Activated effector memory CD4-positive, alpha-beta T cell treated with anti-CD3 and anti-CD28 coated beads, Interleukin-2, amount 50 U/mL, for 16 hours (primary cell): ENCODE data around the gene ENTR1.

Experiments used
- DNase-seq: peaks from one replicate; pipeline ENCODE4 v3.0.0-alpha.2; 2020

The ENTR1 gene

DNA sequence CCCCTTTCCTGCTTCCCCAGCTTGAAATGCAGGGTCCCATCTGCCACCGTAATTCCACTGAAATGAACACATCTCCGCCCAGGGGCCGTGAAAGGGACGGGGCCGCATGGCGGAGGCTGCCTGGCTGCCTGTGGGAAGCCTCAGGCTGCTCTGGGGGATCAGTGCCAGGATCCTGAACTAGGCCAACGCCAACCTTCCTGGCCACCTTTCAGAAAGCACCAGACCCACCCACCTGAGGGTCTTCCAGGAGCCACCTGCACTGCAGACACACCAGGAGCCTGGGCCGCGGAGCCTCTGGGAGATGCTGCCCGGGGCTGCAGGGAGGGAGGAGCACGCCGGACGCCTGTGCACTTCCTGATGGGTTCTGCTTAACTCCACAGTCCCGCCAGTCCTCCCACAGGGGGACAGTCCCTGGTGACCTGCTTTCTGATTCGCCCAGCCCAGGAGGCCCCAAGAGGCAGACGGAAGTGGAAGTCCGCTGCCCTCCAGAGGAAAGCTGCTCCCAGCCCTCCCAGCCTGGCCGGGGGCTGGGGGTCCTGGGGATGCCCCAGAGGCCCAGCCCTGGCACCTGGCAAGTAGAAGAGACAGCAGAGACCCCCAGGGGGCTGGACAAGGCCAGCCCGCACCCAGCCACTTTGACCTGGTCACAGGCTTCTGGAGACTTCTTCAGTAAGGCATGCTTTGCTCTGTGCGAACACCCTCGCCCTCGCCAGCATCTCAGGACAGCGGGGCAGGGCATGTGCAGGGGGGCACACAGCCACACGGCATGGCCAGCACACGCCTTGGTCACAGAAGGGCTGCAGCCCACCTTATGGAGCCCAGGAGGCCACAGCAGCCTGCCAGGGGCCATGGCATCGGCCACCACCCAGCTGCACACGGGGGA, 36.9 kb downstream of the ENTR1 start, which contains the start of gene CARD9:
TSS of gene CARD9 (minus strand) at position 370 of the 883 bp plus-strand sequence. CDS start 1,591 bp downstream, outside the sequence.
- no peak for DNase-seq

DNA sequence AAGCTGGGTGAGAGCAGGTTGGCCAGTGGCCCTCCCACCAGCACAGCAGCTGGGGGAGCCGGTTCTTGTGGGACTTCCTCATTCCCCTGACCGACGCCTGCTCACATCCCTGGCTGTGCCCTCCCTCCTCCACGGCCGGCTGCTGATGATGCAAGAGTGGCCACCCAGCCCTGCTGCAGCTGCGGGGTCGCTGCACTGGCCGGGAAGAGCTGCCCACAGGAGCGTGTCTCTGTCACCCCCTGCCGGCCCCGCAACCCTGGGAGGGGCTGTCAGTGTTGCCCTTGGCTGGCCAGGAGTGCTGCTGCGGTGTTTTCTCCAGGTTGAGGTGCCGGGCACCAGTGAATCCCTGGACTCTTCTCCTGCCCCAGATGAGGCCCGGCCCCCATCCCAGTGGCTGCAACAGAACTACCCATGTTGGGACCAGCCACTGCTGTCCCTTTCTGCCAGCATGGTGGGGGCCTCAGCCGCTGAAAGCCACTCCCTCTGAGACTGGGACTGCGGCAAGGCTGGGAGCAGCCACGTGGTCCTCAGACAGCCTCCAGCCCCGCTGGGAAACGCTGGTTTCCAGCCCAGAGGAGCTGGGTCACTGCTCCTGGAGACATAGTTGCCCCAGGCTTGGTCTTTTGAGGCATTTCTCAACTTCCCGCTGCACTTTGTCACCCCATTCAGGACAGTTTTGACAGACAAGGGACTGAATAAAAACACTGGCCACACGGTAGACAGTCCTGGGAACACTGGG, 37.7 kb downstream of the ENTR1 start:
- no peak for DNase-seq

DNA sequence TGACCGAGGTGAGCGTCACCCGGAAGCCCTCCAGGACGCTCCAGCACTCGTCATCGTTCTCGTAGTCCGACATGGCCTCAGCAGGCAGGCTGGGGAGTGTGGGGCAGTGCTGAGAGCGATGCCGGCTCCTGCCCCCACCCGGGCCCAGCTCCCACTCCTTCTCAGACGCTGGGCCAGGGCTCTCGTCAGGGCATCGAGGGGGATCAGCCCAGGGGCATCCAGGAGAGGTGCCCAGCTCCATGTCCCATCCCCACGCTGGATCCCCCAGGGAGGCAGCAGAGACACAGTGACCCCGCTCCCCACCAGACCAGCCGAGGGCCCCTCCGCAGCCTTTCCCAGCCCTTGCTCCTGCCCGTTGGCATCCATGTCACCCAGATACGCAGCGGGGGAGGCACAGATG, 38.4 kb downstream of the ENTR1 start:
- DNase-seq = no peak

DNA sequence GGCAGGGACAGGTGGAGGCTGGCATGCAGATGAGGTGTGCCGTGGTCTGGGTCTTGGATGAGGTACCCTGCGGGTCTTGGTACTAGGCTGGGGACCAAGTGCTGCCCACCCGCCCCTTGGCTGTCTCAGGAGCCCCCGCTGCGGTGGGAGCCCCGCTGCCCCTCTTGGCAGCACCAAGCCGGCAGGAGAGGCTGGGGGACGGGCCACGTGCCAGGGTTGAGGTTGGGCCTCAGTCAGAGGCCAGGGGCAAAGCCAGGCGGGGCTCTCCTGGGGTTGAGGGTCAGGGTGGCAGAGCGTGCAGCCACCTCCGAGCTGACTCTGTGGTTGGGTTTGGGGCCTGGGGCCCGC, 38.9 kb downstream of the ENTR1 start:
- DNase-seq = no peak

DNA sequence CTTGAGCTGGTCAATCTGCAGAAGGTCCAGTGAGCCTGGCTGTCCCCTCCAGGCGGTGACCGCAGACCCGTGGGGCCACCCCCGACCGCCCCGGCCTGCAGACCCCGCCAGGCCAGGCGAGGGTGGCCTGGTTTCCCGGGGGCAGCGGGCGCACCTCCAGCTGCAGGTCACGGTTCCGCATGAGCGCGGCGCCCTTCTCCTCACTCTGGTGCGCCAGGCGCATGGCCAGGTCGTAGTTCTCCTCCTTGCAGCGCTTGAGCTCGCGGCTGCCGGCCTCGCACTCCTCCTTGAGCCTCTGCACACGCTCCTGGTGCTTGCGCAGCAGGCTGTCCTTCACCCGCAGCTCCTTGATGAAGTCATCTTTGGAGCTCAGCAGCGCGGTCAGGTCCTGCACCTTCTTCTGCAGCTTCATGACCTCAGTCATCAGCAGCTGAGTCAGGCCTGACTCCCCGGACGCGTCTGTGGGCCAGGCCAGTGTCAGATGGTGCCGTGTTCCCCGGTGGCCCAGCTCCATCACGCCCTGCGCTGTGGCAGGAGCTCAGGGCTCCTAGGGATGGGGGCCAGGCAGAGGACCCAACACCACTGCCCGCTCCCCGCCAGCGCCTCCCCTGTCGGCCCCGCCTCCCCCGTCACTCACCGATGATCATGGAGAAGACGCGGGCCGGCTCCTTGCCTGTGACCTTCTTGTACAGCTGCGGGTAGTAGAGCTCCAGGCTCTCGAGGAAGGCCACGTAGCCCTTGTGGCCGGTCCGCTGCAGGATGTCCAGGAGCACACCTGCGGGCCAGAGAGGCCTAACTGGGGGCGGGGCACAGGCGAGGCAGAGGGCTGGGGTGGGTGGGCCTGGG, 39.5 kb downstream of the ENTR1 start:
- DNase-seq = no peak

DNA sequence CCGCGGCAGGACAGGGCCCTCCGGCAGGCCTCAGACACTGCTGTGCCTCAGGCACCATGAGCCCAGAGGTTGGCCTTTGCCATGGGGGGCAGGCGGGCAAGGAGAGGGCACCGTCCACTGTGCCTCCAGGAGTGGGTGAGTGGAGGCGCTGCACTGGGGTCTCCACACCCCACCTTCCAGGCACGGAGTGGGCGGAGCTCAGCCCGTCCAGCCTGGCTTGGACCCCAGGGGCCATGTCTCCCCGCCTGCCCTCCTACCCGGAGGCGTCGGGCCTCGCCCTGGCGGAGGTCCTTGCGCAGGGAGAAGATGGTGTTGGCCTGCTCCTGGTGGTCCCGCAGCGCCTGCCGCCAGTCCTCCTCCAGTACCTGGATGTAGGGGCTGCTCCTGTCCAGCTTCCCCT, 40.4 kb downstream of the ENTR1 start:
- no peak for DNase-seq

DNA sequence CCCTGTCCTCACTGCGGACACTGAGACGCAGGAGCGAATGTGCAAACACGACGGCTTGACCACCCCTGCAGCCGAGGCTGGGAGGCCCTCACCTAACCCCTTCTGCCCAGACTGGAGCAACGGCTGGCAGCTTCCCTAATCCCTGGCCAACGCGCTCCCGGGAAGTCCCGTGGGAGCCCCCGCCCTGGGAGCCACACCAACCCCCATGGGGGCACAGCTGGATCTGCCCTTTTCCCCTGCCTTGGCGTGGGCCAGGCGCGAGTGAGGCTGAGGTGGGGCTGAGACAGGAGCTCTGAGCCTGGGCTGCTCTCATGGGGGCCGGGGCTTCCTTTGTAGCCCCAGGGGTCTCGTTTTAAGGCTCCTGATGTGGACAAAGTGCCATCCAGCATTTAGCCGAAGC, 42.2 kb downstream of the ENTR1 start:
- no peak for DNase-seq

DNA sequence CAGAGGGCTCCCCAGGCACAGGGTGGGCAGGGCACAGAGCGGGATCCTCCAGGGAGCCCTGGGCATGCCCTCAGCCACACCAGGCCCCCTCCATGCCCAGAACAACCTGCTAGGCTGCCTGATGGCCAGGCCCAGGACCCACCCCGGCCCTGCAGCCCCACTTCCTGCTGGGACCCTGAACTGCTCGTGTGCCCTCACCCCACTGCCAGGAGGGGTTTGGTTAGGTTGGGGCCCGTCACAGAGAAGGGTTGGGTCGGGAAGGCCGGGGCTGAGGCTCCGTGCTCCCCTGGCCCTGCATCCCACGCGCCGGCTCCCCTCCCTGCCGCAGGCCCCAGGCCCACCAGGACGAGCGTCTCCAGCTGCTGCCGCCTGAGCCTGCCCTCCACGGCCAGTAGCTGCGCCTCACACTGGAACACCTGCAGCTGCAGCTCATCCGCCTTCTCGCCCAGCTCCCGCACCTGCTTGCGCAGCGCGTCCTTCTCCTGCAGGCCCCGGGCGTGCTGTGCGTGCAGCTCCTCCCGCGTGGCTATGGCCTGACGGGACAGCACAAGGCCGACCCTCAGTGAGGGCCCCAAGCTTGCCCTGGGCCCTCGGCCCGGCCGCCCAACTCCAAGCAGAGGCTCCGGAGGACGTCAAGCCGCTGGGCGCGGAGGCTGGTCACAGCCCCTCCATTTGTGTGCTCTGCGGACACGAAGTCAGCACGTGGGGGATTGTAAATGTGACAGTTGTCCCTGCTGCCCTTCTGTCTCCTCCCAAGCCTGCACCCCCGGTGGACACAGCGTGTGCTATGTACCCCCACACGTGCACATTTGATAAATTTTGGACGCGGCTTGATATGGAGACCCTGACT, 42.9 kb downstream of the ENTR1 start:
- no peak for DNase-seq

DNA sequence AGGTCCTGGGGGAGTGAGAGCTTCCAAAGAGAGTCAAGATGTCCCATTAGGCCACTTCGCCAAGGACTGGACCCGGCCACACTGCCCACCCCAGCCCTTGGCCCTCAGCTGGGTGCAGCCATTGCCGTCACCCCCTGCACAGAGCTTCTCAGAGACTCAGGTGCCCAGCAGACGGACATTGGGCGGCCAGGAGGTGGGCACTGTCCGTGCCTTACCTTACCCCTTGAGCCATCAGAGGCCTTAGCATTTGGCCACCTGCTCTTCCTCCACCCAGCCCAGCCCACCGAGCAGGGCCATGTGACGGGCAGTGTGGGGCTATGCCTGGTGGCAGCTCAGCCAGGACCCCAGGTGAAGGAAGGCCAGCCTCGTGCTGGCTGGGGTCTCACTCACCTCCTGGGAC, 43.6 kb downstream of the ENTR1 start:
- DNase-seq = no peak

DNA sequence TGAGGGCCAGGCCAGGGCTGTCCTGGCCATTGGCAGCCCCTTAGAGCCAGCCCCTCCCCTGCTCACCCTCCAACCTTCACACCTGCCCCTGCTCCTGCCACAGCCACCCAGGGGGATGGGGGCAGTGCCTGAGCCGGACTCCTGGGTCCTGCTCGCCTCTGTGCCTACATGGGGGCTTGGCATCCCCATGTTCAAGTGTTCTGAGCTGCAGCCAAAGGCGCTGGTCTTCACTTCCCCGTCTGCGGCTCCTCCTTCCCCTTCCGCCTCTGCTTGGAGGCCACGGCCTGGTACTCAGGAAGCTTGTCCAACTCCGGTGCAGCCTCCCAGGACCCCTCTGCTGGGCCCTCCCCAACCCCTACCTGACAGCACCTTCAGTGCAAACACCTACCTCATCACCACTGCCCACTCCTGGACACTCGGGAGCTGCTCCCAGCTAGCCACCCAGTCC, 44.6 kb downstream of the ENTR1 start:
- no peak for DNase-seq

DNA sequence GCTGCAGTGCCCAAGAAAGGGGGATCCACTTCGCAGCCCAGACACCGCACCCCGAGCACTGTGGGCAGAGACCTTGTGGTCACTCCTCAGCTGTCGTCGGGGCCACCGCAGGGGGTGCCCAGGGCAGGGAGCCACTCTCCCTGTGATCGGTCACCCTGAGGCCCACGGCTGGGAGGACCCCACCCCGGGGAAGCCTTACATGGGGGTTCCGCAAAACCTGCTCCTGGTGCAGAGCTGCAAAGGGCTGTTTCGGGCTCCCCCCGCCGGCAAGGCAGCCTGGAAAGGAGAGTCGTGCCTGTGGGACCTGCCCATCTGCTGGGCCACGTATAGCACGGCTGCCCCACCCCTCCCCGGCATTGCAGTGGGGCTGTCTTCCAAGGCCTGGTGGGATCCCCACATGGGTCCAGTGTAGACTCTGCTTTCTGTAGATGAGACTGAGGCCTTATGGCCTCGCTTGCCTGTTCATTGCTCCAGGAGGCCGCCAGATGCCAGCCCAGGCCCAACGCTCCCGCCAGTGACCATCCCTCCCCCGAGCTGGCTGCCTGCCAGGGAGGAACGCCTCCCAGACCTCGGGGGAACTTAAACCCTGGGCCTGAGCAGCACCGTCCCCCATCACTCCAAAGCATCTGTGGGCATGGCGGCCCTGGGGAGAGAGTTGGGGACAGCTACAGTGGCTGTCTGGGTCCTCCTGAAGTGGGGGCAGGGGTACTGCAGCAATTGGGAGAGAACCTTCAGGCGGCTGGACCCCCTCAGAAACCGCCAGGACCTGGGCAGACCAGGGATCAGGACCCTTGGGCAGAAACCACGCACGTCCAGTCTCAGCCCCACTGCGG, 45.3 kb downstream of the ENTR1 start:
- no peak for DNase-seq

DNA sequence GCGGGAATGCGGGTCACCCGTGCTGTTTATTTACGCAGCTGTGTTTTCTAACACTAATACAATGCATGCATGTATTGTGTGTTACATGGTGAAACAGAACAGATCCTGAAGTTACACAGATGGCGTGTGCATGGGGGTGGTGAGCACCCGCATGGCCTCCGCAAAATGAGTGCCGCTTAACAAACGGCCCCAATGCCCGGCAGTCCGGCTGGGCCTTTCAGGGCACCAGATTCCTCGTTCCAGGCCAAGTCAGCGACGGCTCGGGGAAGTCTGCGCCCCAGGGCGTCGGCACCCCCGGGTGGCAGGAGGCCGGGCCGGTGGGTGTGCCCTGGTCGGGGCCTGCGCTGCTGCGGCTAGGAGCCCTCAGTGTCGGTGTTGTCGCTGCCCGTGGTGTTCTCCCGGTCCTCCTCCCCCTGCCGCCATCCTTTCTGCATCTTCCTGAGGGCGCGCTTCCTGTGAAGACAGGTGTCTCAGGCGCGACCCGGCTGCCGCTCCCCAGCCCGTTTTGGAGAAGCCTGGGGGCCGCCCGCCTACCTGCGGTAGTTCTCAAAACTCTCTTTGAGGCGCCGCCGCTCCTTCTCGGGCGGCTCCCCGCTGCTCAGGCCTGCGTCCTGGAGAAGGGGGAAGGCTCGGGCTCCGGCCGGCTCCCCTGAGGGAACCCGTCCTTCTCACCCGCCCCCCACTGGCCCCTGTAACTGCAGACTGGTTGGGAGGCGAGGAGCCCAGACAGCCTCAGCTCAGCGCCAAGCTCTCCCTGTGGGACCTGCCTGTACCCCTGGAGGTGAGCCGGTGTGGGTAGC, 46.3 kb downstream of the ENTR1 start:
- DNase-seq = no peak

DNA sequence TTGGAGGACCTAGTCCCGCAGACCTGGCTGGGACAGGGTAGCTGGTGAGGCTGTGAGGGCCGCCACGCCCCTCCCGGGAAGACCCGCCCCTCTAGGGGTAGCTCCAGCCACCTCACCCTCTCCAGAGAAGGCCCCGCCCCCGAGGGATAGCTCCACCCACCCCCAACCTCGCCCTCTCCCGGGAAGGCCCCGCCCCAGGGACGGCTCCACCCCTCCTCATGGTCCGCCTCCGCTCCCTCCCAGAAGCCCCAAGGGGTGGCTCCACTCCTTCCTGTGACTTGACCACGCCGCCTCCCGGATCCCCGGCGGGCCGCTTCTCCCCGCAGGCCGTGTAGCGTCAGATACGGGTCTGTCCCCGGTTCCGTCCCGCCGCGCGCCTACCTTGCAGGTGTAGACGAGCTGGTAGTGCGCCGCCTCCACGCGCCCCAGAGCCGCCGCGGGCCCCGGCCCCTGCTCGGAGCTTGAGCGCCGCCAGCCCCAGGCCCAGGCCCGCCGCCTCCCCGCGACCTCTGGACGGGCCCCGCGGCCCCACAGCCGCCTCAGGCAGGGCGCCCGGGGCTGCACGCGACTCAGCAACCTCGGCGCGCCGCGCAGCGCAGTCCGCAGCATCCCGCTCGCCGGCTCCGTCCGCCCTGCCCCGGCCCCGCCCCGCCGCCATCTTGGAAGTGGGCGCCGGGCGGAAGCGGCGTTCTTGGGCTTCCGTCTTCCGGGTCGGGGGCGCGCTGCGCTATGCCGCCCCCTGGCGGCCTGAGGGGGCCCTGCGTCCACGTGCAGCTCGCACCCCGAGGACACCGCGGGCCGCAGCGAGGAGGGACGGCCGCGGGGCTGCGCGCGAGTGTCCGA, 47.1 kb downstream of the ENTR1 start, which contains the start of gene DNLZ:
TSS of gene DNLZ (minus strand) at position 639 of the 843 bp plus-strand sequence. CDS start at position 609, 30 bp downstream.
- DNase-seq = peak; percentile 97

DNA sequence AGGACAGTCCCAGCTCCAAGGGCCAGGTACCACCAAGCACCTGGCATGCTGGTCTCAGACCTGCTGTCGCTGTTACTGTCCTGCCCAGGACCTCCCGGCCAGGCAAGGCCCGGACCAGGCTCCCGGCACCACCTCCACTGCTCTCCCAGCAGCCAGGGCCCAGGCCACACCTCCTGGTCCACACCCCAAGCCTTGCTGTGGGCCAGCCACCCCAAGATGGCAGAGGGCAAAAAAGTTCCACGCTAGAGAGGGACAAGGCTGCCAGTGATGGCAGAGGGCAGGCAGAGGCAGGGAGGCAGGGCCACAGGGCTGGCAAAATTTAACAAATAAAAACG, 48.0 kb downstream of the ENTR1 start:
- DNase-seq = no peak

DNA sequence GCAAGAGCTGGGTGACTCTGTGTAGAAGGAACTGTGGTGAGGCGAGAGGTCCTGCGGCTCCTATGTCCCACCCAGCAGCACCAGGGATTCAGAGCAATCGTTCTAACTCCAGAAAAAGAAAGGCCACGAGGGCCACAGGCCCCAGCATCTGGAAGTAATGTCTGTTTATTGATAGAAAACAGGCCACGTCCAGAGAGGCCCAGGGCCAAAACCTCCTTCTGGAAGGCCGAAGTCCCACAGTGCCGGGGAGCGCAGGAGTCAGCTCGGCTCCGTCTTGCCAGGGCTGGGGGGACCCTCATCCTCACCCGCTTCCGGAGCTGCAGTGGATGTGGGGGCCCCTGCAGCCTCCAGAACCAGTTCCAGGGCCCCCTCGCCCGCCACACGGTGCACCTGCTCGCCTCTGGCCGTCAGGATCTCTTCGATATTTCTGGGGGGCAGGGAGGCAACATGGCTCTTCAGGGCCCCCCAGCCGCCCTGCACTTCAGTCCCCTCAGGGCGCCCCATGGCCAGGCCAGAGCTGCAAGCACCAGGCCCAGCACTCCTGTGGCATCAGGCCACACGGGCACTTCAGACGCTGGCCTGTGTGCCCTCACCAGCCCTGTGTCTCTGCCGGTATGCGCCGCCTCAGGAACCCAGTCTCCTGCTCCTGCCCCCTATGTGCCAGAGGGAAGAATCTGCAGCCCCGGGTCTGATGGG, 48.5 kb downstream of the ENTR1 start:
- no peak for DNase-seq

DNA sequence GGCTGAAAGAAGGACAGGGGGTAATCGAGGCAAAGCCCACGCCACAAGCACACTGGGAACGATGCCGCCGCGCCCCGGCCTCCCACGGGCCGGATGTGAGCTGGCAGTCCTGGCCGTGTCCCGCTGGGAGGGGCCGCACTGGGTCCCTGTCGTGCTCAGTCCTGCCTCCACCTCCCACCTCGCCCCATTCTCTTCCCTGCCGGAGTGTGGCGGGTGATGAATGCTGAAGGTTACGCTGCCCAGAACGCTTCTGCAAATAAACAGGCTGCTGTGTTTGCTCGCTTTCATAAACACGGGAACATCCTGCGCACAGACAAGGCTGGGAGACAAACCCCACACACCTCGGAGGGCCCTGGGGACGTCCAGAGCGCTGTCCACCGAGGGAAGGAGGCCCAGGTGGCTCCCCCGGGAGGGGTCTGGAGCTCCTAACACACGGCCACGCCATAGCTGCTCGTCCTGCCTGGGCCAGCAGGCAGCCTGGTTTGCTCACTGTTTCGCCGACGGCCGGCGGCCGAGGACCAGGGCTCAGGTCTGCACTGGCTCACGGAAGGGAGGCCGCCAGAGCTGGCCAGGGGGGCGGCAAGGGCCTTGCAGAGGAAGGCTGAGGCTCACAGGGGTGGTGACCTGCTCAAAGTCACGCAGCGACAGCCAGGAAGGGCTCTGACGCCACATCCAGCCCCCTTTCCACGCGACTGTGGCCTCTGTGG, 49.2 kb downstream of the ENTR1 start:
- DNase-seq = no peak

DNA sequence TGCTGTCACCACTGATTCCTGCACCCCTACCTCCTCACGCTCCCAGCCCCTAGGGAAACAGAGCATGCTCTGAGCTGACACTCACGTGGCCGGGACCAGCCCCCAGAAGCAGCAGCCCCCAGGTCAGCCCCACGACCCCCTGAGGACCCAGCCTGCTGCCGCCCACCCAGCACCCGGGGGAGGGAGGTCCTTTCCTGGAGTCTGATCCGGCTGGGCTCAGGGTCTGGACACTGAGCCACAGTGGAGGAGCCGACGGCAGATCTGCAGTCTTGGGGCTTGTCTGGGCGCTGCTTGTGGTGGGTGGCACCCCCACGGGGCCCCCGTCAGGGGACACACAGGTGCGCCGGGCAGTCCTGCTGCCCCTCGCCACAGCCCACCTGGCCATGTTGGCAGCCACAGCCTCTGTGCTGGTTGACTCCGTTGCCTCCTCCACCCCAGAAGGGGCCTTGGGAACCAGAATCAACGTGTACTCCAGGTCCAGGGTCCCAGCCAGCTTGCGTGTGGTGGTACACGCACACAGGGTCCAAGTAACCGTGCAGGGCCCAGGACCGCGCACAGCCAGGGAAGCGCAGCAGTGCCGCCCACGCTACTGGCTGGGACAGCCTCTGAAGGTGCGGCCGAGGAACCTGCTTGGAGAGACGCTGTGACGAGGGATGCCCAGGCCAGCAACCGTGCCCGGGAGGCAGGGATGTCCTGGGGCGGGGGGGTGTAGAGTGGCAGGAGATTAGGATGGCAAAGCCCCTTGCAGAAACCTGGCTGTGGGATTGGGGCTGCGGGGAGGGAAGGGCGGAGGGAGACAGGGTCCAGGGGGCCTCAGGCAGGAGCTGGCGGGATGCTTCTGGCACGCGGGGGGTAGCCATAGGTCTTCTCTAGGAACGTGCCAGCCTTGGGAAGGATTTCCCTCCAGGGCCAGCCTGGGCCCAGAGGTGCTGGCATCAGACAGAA, 50.4 kb downstream of the ENTR1 start:
- no peak for DNase-seq
